Measurements from ENCODE around the gene GPR107.

GPR107 gene

DNA sequence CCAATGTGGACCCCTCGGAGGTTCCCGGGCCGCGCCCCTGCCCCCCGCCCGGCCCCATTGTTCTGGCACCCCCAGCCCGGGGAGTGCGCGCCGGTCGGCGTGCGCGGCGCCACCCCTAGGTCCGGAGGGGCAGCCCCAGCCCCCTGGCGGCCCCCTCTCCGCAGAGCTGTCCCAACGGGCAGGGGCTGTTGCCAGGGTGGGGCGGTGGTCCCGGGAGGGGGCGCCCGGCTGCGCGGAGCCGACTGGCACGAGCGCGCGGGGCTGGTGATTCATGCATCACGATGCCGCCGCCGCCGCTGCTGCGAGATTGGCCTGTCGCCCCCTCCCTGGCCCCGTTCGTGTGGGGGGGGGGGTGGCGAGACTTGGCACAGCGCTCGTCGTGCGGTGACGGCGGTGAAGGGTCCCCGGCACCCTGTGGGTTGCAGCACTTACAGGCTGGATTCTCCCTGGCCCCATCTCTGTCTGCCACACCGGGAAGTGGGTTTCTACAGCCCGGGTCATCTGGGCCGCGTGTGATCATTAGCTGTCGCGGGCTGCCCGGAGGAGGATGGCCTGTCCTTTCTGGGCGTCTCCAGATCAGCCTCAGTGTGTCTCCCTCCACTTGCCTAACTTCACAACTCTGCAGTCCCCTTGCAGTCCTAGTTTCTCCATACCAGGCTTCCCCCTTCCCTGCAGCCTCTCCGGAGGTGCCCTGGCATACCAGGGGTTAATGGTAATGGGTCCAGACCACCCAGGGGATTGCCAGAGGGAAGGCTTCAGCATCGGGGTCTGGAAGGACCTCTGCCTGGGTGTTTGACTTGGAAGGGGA, 119.4 kb downstream of the GPR107 start:
- H3K27ac ChIP-seq: peak overlapping the region; percentile 84
- peak; percentile 53 for DNase-seq
- TF ChIP-seq, protein P1, sequence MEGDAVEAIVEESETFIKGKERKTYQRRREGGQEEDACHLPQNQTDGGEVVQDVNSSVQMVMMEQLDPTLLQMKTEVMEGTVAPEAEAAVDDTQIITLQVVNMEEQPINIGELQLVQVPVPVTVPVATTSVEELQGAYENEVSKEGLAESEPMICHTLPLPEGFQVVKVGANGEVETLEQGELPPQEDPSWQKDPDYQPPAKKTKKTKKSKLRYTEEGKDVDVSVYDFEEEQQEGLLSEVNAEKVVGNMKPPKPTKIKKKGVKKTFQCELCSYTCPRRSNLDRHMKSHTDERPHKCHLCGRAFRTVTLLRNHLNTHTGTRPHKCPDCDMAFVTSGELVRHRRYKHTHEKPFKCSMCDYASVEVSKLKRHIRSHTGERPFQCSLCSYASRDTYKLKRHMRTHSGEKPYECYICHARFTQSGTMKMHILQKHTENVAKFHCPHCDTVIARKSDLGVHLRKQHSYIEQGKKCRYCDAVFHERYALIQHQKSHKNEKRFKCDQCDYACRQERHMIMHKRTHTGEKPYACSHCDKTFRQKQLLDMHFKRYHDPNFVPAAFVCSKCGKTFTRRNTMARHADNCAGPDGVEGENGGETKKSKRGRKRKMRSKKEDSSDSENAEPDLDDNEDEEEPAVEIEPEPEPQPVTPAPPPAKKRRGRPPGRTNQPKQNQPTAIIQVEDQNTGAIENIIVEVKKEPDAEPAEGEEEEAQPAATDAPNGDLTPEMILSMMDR (IDR thresholded peaks at IDR 0.05; ENCODE audit: low read depth, low read length): peak; percentile 22; the same call in 1 of the 2 replicates

DNA sequence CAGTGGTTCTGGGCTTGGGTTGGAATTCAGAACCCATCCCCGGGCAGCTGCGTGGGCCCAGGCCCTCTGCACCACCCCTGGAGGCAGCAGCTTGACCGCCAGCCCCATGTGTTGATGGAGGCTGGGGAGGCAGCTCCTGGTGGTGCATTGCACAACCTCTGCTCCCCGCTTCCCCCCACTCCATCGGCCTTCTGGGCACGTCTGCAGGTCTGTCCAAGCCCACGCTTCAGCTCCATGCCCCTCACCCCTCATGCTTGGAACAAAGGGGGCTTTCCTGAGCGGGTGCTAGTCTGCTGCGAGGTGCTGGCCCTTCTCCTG, 119.9 kb downstream of the GPR107 start:
- no peak for DNase-seq
- Histone ChIP-seq H3K9me3 (ENCODE audit: severe bottlenecking) (no peaks in the 10 kb centered on the region), H3K27me3 (ENCODE audit: insufficient read depth, low read depth, severe bottlenecking) (no peaks in the 10 kb centered on the region), H3K36me3 (peaks cover 48% of the 10 kb centered on the region), H3K4me3 (ENCODE audit: low read depth, low read length) (peak overlapping the region; percentile 75), H3K27ac (no peak overlapping the region; the same call in 1 of the 2 replicates)
- TF ChIP-seq, protein P1 (IDR thresholded peaks at IDR 0.05; ENCODE audit: low read depth, low read length): no peak

More for the DNA sequence above, 119.4 kb downstream of the GPR107 start:
- H3K36me3 ChIP-seq: peaks cover 44% of the 10 kb centered on the region
- H3K4me3 ChIP-seq (ENCODE audit: low read depth, low read length): peak overlapping the region; percentile 75
- no peaks in the 10 kb centered on the region for H3K27me3 ChIP-seq (ENCODE audit: insufficient read depth, low read depth, severe bottlenecking)
- H3K9me3 ChIP-seq (ENCODE audit: severe bottlenecking): no peaks in the 10 kb centered on the region

DNA sequence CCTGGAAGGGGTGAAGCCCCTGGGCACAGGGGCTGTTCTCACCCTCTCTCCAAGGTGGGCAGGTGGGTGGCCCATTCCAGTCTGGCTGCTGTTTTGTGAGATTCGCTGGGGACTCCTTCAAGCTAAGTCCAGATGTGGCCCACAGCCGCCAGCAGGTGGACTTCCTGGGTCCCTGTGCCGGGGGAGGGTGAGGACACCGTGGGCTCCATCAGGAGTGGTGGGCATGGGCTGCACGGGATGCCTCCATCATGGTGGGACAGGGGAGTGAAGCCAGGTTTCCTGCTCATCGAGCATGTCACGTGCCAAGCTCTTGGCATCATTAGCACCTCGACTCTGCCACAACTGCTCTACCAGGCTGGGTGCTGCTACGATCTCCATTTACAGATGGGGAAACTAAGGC, 120.3 kb downstream of the GPR107 start:
- peaks cover 48% of the 10 kb centered on the region for H3K36me3 ChIP-seq
- H3K4me3 ChIP-seq (ENCODE audit: low read depth, low read length): no peak overlapping the region
- no peak for DNase-seq
- H3K27ac ChIP-seq: no peak overlapping the region; the same call in 1 of the 2 replicates
- no peaks in the 10 kb centered on the region for H3K27me3 ChIP-seq (ENCODE audit: insufficient read depth, low read depth, severe bottlenecking)
- TF ChIP-seq, protein P1 (IDR thresholded peaks at IDR 0.05; ENCODE audit: low read depth, low read length): no peak
- no peaks in the 10 kb centered on the region for H3K9me3 ChIP-seq (ENCODE audit: severe bottlenecking)

DNA sequence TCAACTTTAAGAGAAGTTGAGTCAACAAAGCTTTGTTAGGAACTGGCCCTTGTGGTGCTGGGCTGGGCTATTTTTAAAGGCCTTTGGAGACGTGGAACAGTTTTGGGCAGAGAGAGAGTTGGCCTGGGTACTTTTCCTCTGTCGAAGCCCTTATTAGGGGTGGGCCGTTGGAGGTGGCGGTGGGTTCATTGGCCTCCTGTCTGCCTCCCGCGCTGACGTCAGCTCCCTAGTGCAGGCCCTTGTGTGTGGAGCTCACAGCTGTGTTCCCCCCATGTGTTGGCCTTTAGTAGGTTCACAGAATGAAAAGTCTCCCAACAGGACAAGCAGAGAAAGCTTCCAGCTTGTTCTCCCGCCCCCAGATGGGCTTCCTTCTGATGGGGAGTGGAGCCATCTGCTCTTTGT, 121.2 kb downstream of the GPR107 start:
- Histone ChIP-seq H3K27ac (no peak overlapping the region), H3K27me3 (ENCODE audit: insufficient read depth, low read depth, severe bottlenecking) (no peaks in the 10 kb centered on the region), H3K9me3 (ENCODE audit: severe bottlenecking) (no peaks in the 10 kb centered on the region), H3K4me3 (ENCODE audit: low read depth, low read length) (no peak overlapping the region), H3K36me3 (peaks cover 55% of the 10 kb centered on the region)
- TF ChIP-seq, protein P1 (IDR thresholded peaks at IDR 0.05; ENCODE audit: low read depth, low read length): no peak
- no peak for DNase-seq

DNA sequence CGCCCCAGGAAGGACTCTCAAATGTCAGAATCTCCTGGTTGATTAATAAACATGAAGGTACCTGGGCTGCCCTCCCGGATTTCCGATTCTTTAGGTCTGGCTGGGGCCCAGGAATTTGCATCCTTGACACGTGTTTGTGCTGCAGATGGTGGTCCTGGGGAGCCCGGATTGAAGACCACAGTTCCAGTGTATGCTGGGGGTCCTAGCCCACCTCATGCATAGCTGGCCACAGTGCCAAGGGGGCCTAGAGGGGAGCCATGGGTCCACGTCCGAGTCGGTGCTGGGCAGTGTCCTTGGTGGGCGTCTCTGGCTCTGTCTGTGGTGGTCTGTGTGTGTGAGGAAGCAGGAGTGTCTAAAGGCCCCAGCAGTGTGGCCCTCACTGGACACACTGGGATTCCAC, 121.6 kb downstream of the GPR107 start:
- TF ChIP-seq, protein P1 (IDR thresholded peaks at IDR 0.05; ENCODE audit: low read depth, low read length): no peak
- H3K27ac ChIP-seq: no peak overlapping the region

DNA sequence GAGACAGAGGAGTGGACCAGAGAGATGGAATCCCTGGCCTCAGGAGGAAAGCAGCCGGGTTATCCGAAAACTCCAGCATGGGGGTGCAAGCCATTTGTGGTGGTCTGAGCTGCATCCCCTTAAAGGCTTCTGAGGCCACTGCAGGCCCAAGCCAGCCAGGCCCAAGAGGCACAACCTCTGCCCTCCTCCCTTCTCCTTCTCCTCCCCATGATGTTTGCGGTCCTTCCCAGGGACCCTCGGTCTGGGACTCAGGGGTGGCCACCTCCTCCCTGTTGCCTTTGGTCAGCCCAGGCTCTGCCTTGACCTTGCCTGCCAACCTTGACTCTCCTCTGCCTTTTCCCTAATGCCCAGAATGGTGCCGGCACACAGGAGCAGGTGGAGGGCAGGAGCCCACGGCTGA, 123.1 kb downstream of the GPR107 start:
- no peak overlapping the region for H3K27ac ChIP-seq
- DNase-seq: no peak
- TF ChIP-seq, protein P1 (IDR thresholded peaks at IDR 0.05; ENCODE audit: low read depth, low read length): no peak
- H3K36me3 ChIP-seq: peaks cover 71% of the 10 kb centered on the region
- no peak overlapping the region for H3K4me3 ChIP-seq (ENCODE audit: low read depth, low read length)
- no peaks in the 10 kb centered on the region for H3K9me3 ChIP-seq (ENCODE audit: severe bottlenecking)
- no peaks in the 10 kb centered on the region for H3K27me3 ChIP-seq (ENCODE audit: insufficient read depth, low read depth, severe bottlenecking)

More for the DNA sequence above, 121.6 kb downstream of the GPR107 start:
- Histone ChIP-seq H3K27me3 (ENCODE audit: insufficient read depth, low read depth, severe bottlenecking) (no peaks in the 10 kb centered on the region), H3K36me3 (peaks cover 60% of the 10 kb centered on the region), H3K4me3 (ENCODE audit: low read depth, low read length) (no peak overlapping the region), H3K9me3 (ENCODE audit: severe bottlenecking) (no peaks in the 10 kb centered on the region)
- DNase-seq: no peak
